Colon (tissue), 2 donors: ENCODE data around the gene RNF220.

ENCODE experiments used
- FAIRE-seq: peaks from 2 replicates; lab custom pipeline; 2012; peaks lifted over from hg19 to GRCh38; lab: Jason Lieb, UNC
- donor health status: control.
- donor health status: control.

The RNF220 gene

DNA sequence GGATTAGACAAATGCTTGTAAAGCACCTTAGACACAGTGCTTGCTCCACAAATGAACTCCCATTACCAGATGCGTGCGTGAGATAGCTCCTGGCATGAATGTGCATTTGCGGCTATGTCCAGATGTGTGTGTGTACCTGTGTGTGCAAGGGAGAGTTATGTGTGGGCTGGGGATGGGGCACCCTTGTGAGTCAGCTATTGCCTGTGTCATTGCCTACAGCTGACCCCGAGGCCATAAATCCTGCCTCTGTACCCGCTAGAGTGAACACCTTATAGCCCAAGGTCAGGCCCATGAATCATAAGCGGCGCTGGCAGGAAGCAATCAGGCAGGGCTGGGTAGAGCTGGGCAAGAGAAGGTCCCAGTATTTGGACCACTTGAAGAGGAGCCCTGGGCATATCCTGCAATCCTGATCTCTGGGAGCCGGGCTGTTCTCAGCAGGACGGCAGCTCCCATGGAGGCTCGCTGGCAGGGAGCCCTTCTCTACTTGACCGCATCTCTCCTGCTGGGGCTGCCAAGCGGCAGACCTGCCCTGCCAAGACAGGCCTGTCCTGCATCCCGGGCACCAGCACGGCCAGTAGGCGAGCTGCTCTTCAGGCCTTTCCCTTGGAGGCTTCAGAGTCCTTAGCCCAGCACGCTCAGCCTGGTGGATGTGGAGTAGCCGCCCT, 182.9 kb downstream of the RNF220 start:
- no peak for FAIRE-seq

DNA sequence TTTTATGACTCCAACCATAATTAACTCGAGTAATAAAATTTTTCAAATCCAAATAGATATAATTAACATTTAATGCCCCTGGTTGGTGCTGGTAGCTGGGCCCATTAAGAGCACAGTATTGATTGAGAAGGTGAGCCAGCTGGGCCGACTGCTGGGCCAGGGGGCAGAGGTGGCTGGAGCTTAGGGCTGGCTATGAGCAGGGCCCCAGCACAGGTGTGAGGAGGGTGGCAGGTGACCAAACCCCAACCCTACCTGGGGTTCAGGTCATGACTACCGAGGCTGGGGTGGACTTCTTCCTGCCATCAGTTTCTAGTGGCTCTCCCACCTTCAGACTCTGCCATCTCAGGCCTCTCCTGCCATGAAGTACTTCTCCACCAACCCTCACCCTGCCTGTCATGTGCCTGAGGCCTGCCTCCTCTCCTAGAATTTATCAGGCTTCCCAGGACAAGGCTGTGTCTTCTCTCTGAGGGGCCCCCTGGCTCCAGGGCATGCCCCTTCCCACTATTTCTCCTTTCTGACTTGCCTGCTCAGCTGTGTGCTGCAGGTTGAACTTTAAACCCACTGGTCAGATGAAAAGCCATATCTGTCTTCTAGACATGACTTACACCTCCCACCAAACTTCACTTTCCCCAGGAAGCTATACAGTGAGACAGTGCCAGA, 183.6 kb downstream of the RNF220 start:
- no peak for FAIRE-seq

DNA sequence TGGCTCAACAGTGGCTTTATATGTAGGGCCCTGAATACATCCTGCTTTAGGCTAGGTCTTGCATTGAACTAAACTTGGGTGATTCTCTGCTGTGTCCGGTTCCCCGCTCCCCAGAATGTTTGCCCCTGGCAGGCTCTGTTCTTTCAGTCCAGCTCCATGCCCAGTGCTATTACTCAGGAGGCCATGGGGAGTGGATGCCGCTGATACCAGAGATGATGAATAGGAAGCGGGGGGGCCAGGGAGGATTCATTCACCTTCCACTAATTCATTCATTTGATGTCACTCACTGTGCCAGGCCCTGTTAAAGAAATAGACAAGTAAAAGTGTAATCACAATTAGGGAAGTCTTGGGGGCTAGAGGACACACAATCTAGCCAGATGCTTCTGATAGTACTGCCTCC, 185.4 kb downstream of the RNF220 start:
- no peak for FAIRE-seq

DNA sequence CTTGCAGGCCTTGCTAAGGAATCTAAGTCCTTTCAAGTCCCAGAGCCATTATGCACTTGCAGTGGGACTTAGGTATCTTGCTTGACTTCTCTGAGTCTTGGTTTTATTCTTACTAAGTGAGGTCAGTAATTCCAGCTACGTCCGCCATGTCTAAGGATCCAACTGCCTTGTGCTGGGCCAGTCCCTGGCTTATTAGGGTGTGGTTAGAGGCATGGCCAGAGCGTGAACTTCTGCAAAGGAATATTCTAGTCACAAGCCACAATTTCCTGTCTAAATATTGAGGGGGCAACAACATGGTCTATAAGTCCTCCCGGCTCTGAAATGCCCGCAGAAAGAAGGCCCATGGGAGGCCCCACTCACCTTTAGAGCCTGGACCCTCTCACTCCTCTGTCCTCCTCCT, 186.3 kb downstream of the RNF220 start:
- FAIRE-seq = no peak

DNA sequence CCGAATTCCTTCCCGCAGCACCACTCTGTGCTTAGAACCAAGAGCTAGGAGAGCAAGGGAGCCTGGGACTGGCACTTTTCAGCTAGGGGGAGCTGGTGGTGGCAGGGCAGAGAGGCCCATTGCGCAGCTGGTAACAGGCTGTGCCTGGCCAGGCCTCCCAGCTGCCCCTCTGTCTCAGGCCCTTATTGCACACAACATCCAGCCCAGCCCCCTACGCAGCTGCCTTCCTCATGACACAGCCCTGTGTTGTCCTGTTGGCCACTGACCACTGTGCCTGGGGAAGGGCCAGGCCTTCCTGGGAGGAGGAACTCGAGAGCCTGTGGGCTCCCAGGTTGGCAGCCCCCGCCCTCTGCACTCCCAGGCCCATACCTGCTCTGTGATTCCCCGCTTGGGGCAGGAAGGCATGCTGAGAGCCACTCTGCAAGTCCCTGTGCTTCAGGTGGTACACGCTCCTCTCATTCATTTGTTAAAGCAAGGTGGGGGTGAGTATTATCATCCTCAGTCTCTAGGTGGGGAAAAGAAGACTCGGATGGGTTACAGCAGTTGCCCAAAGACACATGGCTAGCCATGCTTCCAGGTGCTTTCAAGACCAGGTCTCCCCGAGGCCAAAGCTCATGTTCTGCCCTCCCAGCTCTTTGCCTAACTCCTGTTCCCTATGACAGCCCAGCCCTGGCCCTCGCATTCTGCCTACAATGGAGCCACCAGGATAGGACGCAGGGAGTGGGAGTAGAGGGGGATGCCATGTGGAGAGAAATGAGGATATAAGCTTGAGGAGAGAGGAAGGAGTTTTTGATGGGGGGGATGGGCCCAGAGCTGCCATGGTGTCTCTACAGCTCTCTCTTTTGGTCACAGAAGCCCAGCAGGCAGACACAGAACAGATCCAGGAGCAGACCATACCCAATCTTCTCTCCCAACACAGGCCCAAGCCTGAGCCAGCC, 187.4 kb downstream of the RNF220 start:
- FAIRE-seq = no peak

DNA sequence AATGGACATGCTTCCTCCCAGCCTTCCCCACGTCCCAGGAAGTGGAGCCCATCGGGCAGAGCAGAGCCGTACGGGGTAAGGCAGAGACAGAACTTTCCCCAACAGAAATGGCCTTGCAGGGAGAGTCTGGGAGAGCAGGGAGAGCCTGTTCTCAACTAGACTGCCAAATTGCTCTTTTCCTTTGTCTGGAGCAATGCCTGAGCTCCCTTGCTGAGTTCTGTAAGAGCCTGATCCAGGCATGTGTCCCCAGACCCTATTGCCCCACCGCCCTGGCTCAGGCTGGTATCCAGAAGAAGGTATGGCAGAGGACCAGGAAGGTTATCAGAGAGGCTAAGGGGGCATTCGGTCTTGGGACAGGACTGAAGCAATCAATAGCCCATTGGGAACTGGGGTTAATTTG, 189.3 kb downstream of the RNF220 start:
- FAIRE-seq = no peak

DNA sequence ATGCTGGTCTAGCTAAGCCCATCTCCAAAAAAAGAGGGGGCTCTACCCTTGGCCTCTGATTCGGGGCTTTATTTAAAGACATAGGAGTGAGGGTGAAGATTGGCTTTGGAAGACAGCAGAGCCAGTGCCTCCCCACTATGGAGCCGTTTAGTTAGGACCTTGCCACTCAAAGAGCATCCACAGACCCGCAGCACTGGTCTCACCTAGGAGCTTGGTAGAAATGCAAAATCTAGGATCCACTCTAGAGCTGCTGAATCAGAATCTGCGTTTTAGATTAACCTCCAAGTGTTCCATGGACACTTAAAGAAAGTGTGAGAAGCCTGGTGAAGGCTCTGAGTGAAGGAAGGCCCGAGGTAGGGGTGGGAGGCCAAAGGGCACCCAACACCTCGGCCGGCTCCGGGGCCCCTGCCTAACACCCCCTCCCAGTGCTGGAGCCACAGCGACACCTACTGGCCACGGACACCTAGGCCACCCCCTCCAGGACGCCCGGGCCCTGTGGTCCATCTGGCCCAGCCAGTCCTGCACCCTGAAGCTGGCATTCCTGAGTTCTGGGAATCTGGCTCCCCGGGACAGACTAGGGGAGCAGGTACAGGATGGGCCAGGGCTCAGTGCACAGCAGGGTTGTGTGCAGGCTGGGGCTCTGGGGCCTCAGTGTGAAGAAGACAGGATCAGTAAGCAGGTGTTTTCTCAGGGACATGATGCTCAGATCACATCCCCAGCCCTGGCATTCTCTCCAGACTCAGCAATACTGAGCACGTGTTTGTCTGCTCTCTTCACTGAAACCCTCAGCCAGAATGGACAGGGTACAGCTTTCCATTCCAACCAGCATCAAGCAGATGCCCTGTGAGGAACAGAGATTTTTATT, 190.0 kb downstream of the RNF220 start:
- no peak for FAIRE-seq

DNA sequence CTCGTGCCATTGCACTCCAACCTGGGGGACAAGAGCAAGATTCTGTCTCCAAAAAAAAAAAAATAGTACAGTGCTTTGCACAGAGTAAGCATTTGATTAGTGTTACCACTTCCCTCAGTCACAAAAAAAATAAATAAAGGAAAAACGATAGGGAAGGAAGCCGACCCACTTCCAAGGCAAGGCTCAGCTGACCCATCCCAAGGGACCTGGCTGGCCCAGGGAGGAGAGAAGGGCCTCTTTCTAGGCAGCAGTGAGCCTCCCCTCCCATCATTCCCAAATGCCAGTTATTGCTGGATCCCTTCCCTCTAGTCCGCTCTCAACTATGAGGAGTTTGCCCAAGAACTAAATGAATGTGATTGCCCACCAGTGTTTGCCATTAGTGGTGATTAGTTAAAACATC, 191.5 kb downstream of the RNF220 start:
- no peak for FAIRE-seq

DNA sequence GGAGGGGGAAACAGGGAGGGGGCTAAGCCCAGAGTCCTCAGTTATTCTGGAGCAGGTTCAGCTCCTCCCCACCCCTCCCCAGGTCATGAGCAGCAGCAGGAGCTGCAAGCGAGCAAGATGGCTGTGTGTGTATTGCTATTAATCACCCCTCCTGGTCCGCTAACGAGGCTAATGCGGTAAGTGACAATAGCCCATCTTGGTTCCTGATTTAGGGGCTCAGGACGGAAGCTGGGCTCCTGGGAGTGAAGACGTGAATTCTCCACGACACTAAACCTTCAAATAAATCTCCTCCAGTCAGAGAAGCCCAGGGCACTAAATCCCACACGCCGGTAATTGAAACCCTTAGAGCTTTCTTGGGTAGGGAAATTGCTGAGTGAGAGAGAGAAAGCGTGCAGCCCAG, 193.1 kb downstream of the RNF220 start:
- no peak for FAIRE-seq

DNA sequence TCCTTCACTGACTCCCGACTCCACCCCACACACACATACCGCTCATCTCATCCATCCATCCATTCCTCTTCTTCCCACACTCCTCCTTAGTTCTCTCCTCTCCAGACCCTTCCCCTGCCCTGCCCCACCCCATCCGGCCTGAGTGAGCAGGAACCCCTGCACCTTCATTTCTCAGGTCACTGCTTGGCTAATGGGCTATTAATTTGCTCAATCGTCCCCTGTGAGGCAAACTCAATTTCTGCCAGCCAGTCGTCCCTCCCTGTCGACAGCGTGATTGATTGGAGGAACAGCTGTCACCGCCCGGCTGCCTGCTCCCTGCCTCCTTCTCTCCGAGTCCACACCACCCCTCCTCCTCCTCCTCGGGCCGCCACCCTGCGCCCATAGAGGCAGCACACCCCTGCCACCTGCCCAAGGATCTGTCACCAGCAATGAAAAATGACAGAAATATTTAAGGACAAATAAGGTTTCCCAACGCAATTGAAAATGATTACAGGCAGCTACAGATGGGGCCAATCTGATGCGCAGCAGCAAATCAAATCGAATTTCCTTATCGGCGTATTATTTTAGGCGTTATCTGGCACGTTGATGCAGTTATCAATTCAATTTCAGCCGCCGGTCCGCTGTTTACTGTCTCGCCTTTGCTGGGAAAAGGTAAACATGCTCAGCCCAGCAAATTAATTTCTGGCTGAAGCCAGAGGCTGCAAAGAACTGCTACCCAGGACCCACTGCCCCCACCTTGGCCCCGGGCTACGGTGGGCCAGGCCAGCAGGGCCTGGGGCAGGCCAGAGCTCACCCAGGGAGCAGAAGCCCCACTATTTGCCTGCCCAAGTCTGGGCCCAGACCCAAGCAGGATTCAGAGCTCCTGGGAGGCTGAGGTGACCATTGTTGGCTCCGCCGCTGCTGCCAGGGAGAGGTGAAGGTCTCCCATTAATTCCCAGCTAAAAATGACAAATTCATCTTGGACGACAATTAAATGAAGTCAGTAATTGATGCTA, 197.9 kb downstream of the RNF220 start:
- FAIRE-seq = no peak

DNA sequence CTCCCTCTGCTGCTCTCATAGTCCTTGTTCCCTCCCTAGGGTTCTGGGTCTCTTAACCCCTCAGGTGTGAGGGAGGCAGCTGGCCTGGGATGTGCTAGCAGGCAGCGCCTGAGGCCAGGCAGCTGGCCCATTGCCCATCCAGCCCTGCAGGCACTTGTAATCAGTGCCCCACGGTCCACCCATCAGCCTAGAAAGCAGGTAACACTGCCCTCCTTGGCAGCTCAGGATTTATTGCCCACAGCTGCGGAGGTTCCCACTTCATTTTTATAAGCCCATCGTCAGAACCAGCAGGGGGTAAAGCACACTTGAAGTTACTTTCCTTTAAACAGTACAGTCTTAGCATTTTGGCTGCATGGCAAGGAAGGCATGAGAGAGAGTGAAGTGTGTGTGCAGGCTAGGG, 198.7 kb downstream of the RNF220 start:
- no peak for FAIRE-seq

DNA sequence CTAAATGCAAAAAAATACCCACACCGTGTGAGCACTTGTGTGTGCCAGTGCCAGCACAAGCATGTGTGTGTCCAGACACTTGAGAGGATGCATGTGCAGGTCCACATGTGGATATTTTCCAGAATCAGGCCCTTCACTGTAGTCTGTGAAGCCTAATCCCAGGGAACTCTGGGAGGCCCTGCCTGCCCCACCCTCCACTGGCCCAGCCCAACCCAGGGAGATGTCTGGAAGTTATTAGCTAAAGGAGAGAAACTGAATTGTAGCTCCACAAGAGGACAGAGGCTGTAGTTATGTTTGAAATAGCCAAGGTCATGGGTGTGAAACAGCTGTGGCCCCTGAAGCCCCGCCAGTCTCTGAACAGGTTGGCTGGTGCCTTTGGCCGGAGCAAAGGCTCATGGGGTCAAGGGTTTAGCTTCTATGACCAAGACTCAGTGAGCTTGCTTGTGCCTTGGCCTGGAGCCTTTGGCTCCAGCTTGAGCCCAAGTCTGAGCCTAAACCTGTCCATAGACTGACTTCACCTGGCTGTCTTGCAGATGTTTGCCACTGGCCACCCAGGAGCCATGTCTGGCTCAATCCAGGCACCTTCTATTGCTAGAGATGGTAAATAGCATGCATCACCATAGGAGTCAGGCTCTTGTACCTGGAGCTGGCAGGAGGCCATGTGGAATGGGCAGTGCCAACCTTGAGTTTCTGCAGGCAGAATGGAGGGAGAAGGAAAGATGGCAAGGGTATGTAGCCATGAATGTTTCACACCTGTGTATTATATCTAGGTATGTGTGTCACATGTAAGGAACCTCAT, 199.3 kb downstream of the RNF220 start:
- no peak for FAIRE-seq

DNA sequence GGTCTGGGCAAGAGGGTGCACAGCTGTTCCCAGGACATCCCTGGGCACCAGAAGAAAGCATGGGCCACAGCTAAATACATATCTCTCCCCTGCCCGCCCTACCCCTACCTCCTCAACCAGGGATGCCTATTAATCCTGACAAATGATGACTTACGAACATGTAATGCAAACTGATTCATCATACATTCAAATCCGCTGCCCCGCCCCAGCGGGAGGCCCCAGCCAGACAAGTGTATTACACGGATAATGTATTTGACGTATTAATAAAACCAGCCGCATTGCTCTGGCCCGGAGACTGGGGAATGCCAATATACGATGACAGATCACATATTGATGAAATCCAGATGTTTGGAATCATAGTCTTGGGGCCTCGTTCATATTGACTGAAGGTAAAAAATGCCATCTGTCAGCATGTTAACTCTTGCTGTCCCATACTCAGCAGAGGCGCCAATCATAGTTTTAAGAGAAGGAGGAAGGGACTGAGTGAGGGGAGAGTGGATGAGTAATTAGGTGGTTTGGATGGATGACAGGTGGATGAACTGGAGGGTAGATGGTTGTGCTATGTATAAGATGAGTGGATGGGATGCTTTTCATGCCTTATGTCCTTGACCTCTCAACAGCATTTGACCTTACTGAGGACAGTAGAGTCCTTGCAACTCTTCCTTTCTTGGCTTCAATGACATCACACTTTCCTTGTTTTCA, 201.0 kb downstream of the RNF220 start:
- FAIRE-seq = no peak

DNA sequence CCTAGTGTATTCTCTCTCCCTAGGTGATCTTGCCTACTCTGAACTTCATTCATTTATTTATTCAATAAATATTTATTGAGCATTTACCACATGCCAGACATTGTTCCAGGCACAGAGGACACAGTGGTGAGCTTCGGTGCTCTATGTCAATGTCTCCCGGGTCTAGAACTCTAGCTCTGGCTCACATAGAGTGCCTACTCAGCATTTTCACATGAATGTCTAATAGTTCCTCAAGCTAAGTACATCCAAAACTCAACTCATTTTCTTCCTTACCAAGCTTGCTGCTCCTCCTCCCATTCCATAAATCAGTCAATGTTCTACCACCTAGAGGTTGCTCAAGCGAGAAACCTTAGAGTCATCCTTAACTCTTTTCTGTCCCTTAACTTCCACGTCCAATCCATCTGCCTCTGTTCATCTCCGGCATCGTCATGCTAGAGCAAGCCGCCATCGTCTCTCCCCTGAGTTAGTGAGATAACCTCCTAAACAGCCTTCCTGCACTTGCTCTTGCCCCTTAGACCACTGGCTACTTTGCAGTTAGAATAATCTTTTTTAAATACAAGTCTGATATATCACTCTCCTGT, 201.7 kb downstream of the RNF220 start:
- no peak for FAIRE-seq

DNA sequence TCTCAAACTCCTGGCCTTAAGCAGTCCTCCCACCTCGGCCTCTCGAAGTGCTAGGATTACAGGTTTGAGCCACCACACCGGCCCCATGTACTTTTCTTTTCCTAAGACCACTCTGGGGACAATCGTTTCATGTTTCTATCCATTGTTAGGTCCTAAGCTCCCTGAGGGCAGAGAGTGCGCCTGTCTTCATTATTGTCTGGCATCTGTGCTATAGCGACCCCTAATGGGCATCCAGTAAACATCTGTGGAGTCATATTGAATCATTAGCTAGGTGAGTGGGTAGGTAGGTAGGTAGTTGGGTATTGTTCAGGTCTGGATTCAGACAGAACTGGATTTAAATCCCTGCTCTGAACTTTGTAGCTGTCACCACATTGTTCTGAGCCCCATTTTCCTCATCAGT, 203.1 kb downstream of the RNF220 start:
- no peak for FAIRE-seq

DNA sequence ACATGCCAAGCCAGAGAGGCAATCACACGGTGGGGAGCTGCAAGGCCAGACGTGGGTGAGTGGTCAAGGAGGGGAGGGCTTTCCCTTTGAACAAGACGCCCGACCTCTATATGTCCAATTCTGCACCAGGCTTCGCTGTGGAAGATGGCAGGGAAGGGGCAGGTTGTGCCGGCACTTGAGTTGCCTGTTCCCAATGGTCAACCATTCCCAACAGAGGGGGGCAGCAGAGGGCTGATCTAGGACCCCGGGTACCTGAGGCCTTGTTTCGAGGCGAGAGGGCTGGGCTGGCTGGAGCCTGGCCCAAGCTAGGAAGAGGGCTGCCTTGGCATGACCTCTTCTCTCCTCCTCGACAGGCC, 204.3 kb downstream of the RNF220 start:
- FAIRE-seq = no peak

DNA sequence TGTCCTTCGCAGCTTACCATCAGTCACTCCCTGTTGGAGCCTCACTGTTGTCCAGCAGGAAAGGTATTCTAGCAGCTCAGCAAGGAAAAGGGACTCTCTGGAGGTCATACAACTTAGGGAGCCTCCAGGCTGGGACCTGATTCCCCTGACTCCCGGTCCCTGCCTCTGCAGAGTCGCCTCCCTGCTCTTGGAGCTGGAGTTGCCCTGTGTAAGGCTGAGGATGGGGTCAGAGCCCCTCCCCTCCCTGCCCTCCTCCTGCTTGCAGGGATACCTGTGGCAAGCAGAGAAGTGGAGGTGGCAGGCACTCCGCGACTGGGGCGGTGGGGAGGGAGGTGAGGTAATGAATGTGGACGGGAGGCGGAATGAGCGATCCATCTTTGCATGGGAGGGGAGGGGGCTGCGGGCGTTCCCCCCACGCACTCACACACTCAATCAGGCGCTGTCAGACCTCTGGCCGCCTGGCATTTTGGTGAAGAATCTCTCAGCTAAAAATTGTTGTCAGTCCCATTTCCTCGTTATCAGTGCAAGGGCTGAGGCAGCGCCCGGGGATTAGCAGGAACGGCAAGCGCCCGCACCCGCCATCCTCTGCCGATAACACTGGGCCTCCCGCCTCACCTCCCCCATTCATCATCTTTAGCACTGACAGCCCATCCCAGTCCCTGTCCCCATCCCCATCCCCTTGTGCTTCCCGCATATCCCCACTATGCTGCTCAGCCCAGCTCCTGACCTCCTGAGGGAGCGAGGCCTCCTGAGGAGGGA, 204.9 kb downstream of the RNF220 start:
- FAIRE-seq = no peak

DNA sequence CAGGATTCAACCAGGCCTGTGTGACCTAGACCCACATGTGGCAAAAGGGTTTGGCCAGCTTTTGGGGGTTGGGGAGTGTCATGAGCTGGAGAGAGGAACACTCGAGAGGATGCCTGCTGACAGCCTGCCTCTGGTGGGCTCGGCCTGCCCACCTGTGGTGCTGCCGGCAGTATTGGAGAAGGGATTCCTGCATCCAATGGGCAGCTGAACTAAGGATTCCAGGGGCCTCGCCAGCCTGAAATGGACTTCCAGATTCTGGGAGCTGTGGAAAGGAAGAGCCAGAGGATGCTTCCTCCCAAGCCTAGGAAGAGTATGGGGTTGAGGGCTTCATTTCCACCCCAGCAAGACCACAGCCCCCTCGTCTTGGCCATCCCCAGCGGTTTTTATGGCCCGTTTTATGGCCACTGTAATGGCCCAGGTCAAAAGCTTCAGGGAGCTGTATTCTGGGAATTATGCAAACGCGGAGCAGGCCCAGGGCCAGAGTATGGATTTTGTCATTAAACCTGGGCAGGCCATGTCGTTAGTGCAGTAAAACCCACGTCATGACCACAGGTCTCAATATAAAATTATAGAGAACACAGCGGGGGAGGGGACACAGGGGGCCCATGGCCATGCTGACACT, 205.6 kb downstream of the RNF220 start:
- FAIRE-seq = no peak
